H9 (cell line): ENCODE measurements around the gene CHMP6. TPM values are rescaled to one million over a fixed set of nuclear protein-coding genes. Genes with fewer than 3 reads are reported as not detected.

Source experiments
- DNase-seq: peaks from one replicate; pipeline ENCODE4 v3.0.0-alpha.2; 2017
- H2AFZ ChIP-seq: one replicate; pipeline ENCODE4 v1.6.1; 2013; ENCODE audit warnings: mild to moderate bottlenecking, low read length, control low read depth, moderate library complexity
- H2AK5ac ChIP-seq: 2 replicates; pipeline ENCODE4 v1.6.1; 2013; ENCODE audit warnings: low read length, control low read depth, mixed read lengths; ENCODE audit not compliant: insufficient read length
- H2BK120ac ChIP-seq: one replicate; pipeline ENCODE4 v1.6.1; 2013; ENCODE audit warnings: low read depth, mild to moderate bottlenecking, low read length, control low read depth, inconsistent platforms; ENCODE audit not compliant: poor library complexity, severe bottlenecking
- H2BK12ac ChIP-seq: 2 replicates; pipeline ENCODE4 v1.6.1; 2013; ENCODE audit warnings: low read length, control low read depth, mixed read lengths, low read depth; ENCODE audit not compliant: insufficient read length
- H2BK15ac ChIP-seq: 2 replicates; pipeline ENCODE4 v1.6.1; 2013; ENCODE audit warnings: low read depth, low read length, control low read depth
- H2BK20ac ChIP-seq: one replicate; pipeline ENCODE4 v1.6.1; 2013; ENCODE audit warnings: low read depth, mild to moderate bottlenecking, low read length, control low read depth, inconsistent platforms; ENCODE audit not compliant: poor library complexity, severe bottlenecking
- H2BK5ac ChIP-seq: 2 replicates; pipeline ENCODE4 v1.6.1; 2013; ENCODE audit warnings: low read length, control low read depth, mixed read lengths; ENCODE audit not compliant: insufficient read length
- H3K14ac ChIP-seq: 2 replicates; pipeline ENCODE4 v1.6.1; 2013; ENCODE audit warnings: low read length, control low read depth; ENCODE audit not compliant: insufficient read depth
- H3K18ac ChIP-seq: 2 replicates; pipeline ENCODE4 v1.6.1; 2013; ENCODE audit warnings: low read depth, mild to moderate bottlenecking, mixed read lengths, low read length, control low read depth; ENCODE audit not compliant: insufficient read length
- H3K23ac ChIP-seq: 2 replicates; pipeline ENCODE4 v1.6.1; 2013; ENCODE audit warnings: low read length, control low read depth, mixed read lengths, low read depth; ENCODE audit not compliant: insufficient read length
- H3K23me2 ChIP-seq: 2 replicates; pipeline ENCODE4 v1.6.1; 2013; ENCODE audit warnings: low read depth, mild to moderate bottlenecking, mixed read lengths, low read length, control low read depth; ENCODE audit not compliant: insufficient read length, poor library complexity, severe bottlenecking
- H3K27ac ChIP-seq: 2 replicates; pipeline ENCODE4 v1.5.1; 2013; ENCODE audit warnings: low read length, control low read depth, mixed read lengths, low read depth; ENCODE audit not compliant: insufficient read length
- H3K27me3 ChIP-seq: 2 replicates; pipeline ENCODE4 v1.6.1; 2013; ENCODE audit warnings: low read length, control low read depth, inconsistent platforms; ENCODE audit not compliant: insufficient read depth
- H3K4ac ChIP-seq: 2 replicates; pipeline ENCODE4 v1.6.1; 2013; ENCODE audit warnings: low read depth, mild to moderate bottlenecking, control low read depth, inconsistent platforms, low read length, moderate library complexity
- H3K4me1 ChIP-seq: 2 replicates; pipeline ENCODE4 v1.6.1; 2013; ENCODE audit warnings: low read length, control low read depth, inconsistent platforms; ENCODE audit not compliant: insufficient read depth
- H3K4me2 ChIP-seq: 2 replicates; pipeline ENCODE4 v1.6.1; 2013; ENCODE audit warnings: low read length, control low read depth, mixed read lengths; ENCODE audit not compliant: insufficient read length, insufficient read depth
- H3K56ac ChIP-seq: 2 replicates; pipeline ENCODE4 v1.6.1; 2013; ENCODE audit warnings: low read depth, mild to moderate bottlenecking, mixed read lengths, low read length, control low read depth; ENCODE audit not compliant: insufficient read length
- H3K79me1 ChIP-seq: 2 replicates; pipeline ENCODE4 v1.6.1; 2013; ENCODE audit warnings: low read depth, mild to moderate bottlenecking, moderate library complexity, low read length, control low read depth, inconsistent platforms; ENCODE audit not compliant: insufficient read depth, poor library complexity, severe bottlenecking
- H3K79me2 ChIP-seq: 2 replicates; pipeline ENCODE4 v1.6.1; 2013; ENCODE audit warnings: low read length, control low read depth, inconsistent platforms; ENCODE audit not compliant: insufficient read depth
- H3K9ac ChIP-seq: 2 replicates; pipeline ENCODE4 v1.6.1; 2013; ENCODE audit warnings: low read length, control low read depth, mixed read lengths; ENCODE audit not compliant: insufficient read length; ENCODE audit errors: extremely low read depth
- H3K9me3 ChIP-seq: one replicate; pipeline ENCODE4 v1.6.1; 2013; ENCODE audit warnings: low read depth, low read length, inconsistent platforms; ENCODE audit not compliant: control insufficient read depth
- H3T11ph ChIP-seq: one replicate; pipeline ENCODE4 v1.6.1; 2013; ENCODE audit warnings: mild to moderate bottlenecking, low read length, control low read depth, inconsistent platforms
- H4K20me1 ChIP-seq: one replicate; pipeline ENCODE4 v1.6.1; 2013; ENCODE audit not compliant: control insufficient read depth, insufficient read length, insufficient read depth
- H4K5ac ChIP-seq: 2 replicates; pipeline ENCODE4 v1.6.1; 2013; ENCODE audit warnings: low read depth, mild to moderate bottlenecking, mixed read lengths, low read length, control low read depth; ENCODE audit not compliant: insufficient read length
- H4K8ac ChIP-seq: replicated peaks from 2 replicates; pipeline ENCODE4 v1.6.1; 2013; ENCODE audit warnings: low read length, control low read depth, mixed read lengths, low read depth; ENCODE audit not compliant: insufficient read length
- H4K91ac ChIP-seq: 2 replicates; pipeline ENCODE4 v1.6.1; 2013; ENCODE audit warnings: low read depth, mild to moderate bottlenecking, moderate library complexity, mixed read lengths, low read length, control low read depth; ENCODE audit not compliant: insufficient read length
- H3K27ac Mint-ChIP-seq, 3 experiments: 2 replicates in 2 of 3; 3 replicates in 1 of 3; pipeline ENCODE4 v1.8.0; 2020 to 2021; ENCODE audit warnings: mixed read lengths in 3 of 3, mild to moderate bottlenecking in 1 of 3, moderate library complexity in 1 of 3
- H3K27me3 Mint-ChIP-seq: 2 replicates; pipeline ENCODE4 v1.8.0; 2021; ENCODE audit warnings: low read depth, mild to moderate bottlenecking, moderate library complexity, mixed read lengths
- H3K36me3 Mint-ChIP-seq, 3 experiments: 2 replicates in 2 of 3; 3 replicates in 1 of 3; pipeline ENCODE4 v1.8.0; 2020 to 2021; ENCODE audit warnings: low read depth in 3 of 3, mixed read lengths in 3 of 3; ENCODE audit not compliant: insufficient read depth in 1 of 3
- H3K4me1 Mint-ChIP-seq, 2 experiments: 2 replicates each; pipeline ENCODE4 v1.8.0; 2020; ENCODE audit warnings: mixed read lengths in 2 of 2
- H3K4me3 Mint-ChIP-seq, 2 experiments: 2 replicates in 1 of 2; 3 replicates in 1 of 2; pipeline ENCODE4 v1.8.0; 2020 to 2021; ENCODE audit warnings: mild to moderate bottlenecking in 2 of 2, mixed read lengths in 2 of 2, moderate library complexity in 1 of 2
- H3K9me3 Mint-ChIP-seq, 2 experiments: 2 replicates in 1 of 2; 3 replicates in 1 of 2; pipeline ENCODE4 v1.8.0; 2020; ENCODE audit warnings: mild to moderate bottlenecking in 2 of 2, mixed read lengths in 2 of 2, moderate library complexity in 1 of 2
- CTCF ChIP-seq: fragments of 200-600 bp; sonication (generic); conservative IDR thresholded peaks from 3 replicates; pipeline ENCODE4 v1.8.0; 2021; ENCODE audit warnings: antibody characterized with exemption, mild to moderate bottlenecking
- WGBS: extraction: QIAGEN DNeasy Blood & Tissue Kit; methylation state at CpG from one replicate; pipeline ENCODE4 v1.1.7; 2013; ENCODE audit warnings: missing lambda C conversion rate, low lambda C conversion rate, mixed read lengths; ENCODE audit not compliant: insufficient read length; ENCODE audit errors: extremely low coverage; 5-methylcytosine and 5-hydroxymethylcytosine counted together
- total RNA-seq: library from RNA; stranded (reverse); gene quantifications from 2 replicates; pipeline ENCODE4 v1.2.1, GENCODE V29; 2021

The CHMP6 gene
- total RNA-seq, 1 experiment from 2014 or later, result 23.4 TPM

GRCh38 chr17:81025065-81025740 is 33.6 kb downstream of the CHMP6 start:
- no peak for TF ChIP-seq CTCF
- no peak for DNase-seq
- Histone ChIP-seq H2BK5ac (no peak overlapping the region), H4K8ac (no peak overlapping the region), H3K4me2 (no peak overlapping the region), H3K27ac (no peak overlapping the region), H3K14ac (no peak overlapping the region), H3K23me2 (peaks cover 2% of the 10 kb centered on the region), H2BK120ac (no peak overlapping the region), H2BK20ac (no peak overlapping the region), H2AFZ (no peak overlapping the region), H2BK12ac (no peak overlapping the region), H3T11ph (no peak overlapping the region), H3K9ac (no peak overlapping the region), H3K4me1 (no peaks in the 10 kb centered on the region), H3K79me2 (no peaks in the 10 kb centered on the region), H2BK15ac (no peak overlapping the region), H3K23ac (no peak overlapping the region), H4K20me1 (no peaks in the 10 kb centered on the region), H3K18ac (no peak overlapping the region), H4K91ac (no peak overlapping the region), H2AK5ac (no peak overlapping the region), H3K56ac (no peak overlapping the region), H3K4ac (no peak overlapping the region), H4K5ac (no peak overlapping the region), H3K79me1 (no peaks in the 10 kb centered on the region), H3K27me3 (no peaks in the 10 kb centered on the region), H3K9me3 (no peaks in the 10 kb centered on the region)
- peaks cover 28% of the 10 kb centered on the region for H3K27me3 Mint-ChIP-seq
- H3K9me3 Mint-ChIP-seq, result peaks cover 0 to 3% of the 10 kb centered on the region in 2 experiments; a peak in 1 of 5 replicates
- H3K36me3 Mint-ChIP-seq, result no peaks in the 10 kb centered on the region
- H3K4me1 Mint-ChIP-seq, result peaks cover 9 to 20% of the 10 kb centered on the region in 2 experiments
- no CpG with 5 or more reads among the region's 16 CpGs for WGBS
- no peak overlapping the region for H3K27ac Mint-ChIP-seq
- H3K4me3 Mint-ChIP-seq, result no peak overlapping the region; a peak in 1 of 5 replicates
